H9 (cell line): ENCODE results near the gene SLC25A20. TPM values are rescaled to one million over a fixed set of nuclear protein-coding genes. Genes with fewer than 3 reads are reported as not detected.

Experiments used
- DNase-seq: peaks from one replicate; pipeline ENCODE4 v3.0.0-alpha.2; 2017
- H2AFZ ChIP-seq: one replicate; pipeline ENCODE4 v1.6.1; 2013; ENCODE audit warnings: mild to moderate bottlenecking, low read length, control low read depth, moderate library complexity
- H2AK5ac ChIP-seq: 2 replicates; pipeline ENCODE4 v1.6.1; 2013; ENCODE audit warnings: low read length, control low read depth, mixed read lengths; ENCODE audit not compliant: insufficient read length
- H2BK120ac ChIP-seq: one replicate; pipeline ENCODE4 v1.6.1; 2013; ENCODE audit warnings: low read depth, mild to moderate bottlenecking, low read length, control low read depth, inconsistent platforms; ENCODE audit not compliant: poor library complexity, severe bottlenecking
- H2BK12ac ChIP-seq: 2 replicates; pipeline ENCODE4 v1.6.1; 2013; ENCODE audit warnings: low read length, control low read depth, mixed read lengths, low read depth; ENCODE audit not compliant: insufficient read length
- H2BK15ac ChIP-seq: 2 replicates; pipeline ENCODE4 v1.6.1; 2013; ENCODE audit warnings: low read depth, low read length, control low read depth
- H2BK20ac ChIP-seq: one replicate; pipeline ENCODE4 v1.6.1; 2013; ENCODE audit warnings: low read depth, mild to moderate bottlenecking, low read length, control low read depth, inconsistent platforms; ENCODE audit not compliant: poor library complexity, severe bottlenecking
- H2BK5ac ChIP-seq: 2 replicates; pipeline ENCODE4 v1.6.1; 2013; ENCODE audit warnings: low read length, control low read depth, mixed read lengths; ENCODE audit not compliant: insufficient read length
- H3K14ac ChIP-seq: 2 replicates; pipeline ENCODE4 v1.6.1; 2013; ENCODE audit warnings: low read length, control low read depth; ENCODE audit not compliant: insufficient read depth
- H3K18ac ChIP-seq: 2 replicates; pipeline ENCODE4 v1.6.1; 2013; ENCODE audit warnings: low read depth, mild to moderate bottlenecking, mixed read lengths, low read length, control low read depth; ENCODE audit not compliant: insufficient read length
- H3K23ac ChIP-seq: 2 replicates; pipeline ENCODE4 v1.6.1; 2013; ENCODE audit warnings: low read length, control low read depth, mixed read lengths, low read depth; ENCODE audit not compliant: insufficient read length
- H3K23me2 ChIP-seq: 2 replicates; pipeline ENCODE4 v1.6.1; 2013; ENCODE audit warnings: low read depth, mild to moderate bottlenecking, mixed read lengths, low read length, control low read depth; ENCODE audit not compliant: insufficient read length, poor library complexity, severe bottlenecking
- H3K27ac ChIP-seq: 2 replicates; pipeline ENCODE4 v1.5.1; 2013; ENCODE audit warnings: low read length, control low read depth, mixed read lengths, low read depth; ENCODE audit not compliant: insufficient read length
- H3K27me3 ChIP-seq: 2 replicates; pipeline ENCODE4 v1.6.1; 2013; ENCODE audit warnings: low read length, control low read depth, inconsistent platforms; ENCODE audit not compliant: insufficient read depth
- H3K4ac ChIP-seq: 2 replicates; pipeline ENCODE4 v1.6.1; 2013; ENCODE audit warnings: low read depth, mild to moderate bottlenecking, control low read depth, inconsistent platforms, low read length, moderate library complexity
- H3K4me1 ChIP-seq: 2 replicates; pipeline ENCODE4 v1.6.1; 2013; ENCODE audit warnings: low read length, control low read depth, inconsistent platforms; ENCODE audit not compliant: insufficient read depth
- H3K4me2 ChIP-seq: 2 replicates; pipeline ENCODE4 v1.6.1; 2013; ENCODE audit warnings: low read length, control low read depth, mixed read lengths; ENCODE audit not compliant: insufficient read length, insufficient read depth
- H3K56ac ChIP-seq: 2 replicates; pipeline ENCODE4 v1.6.1; 2013; ENCODE audit warnings: low read depth, mild to moderate bottlenecking, mixed read lengths, low read length, control low read depth; ENCODE audit not compliant: insufficient read length
- H3K79me1 ChIP-seq: 2 replicates; pipeline ENCODE4 v1.6.1; 2013; ENCODE audit warnings: low read depth, mild to moderate bottlenecking, moderate library complexity, low read length, control low read depth, inconsistent platforms; ENCODE audit not compliant: insufficient read depth, poor library complexity, severe bottlenecking
- H3K79me2 ChIP-seq: 2 replicates; pipeline ENCODE4 v1.6.1; 2013; ENCODE audit warnings: low read length, control low read depth, inconsistent platforms; ENCODE audit not compliant: insufficient read depth
- H3K9ac ChIP-seq: 2 replicates; pipeline ENCODE4 v1.6.1; 2013; ENCODE audit warnings: low read length, control low read depth, mixed read lengths; ENCODE audit not compliant: insufficient read length; ENCODE audit errors: extremely low read depth
- H3K9me3 ChIP-seq: one replicate; pipeline ENCODE4 v1.6.1; 2013; ENCODE audit warnings: low read depth, low read length, inconsistent platforms; ENCODE audit not compliant: control insufficient read depth
- H3T11ph ChIP-seq: one replicate; pipeline ENCODE4 v1.6.1; 2013; ENCODE audit warnings: mild to moderate bottlenecking, low read length, control low read depth, inconsistent platforms
- H4K20me1 ChIP-seq: one replicate; pipeline ENCODE4 v1.6.1; 2013; ENCODE audit not compliant: control insufficient read depth, insufficient read length, insufficient read depth
- H4K5ac ChIP-seq: 2 replicates; pipeline ENCODE4 v1.6.1; 2013; ENCODE audit warnings: low read depth, mild to moderate bottlenecking, mixed read lengths, low read length, control low read depth; ENCODE audit not compliant: insufficient read length
- H4K8ac ChIP-seq: replicated peaks from 2 replicates; pipeline ENCODE4 v1.6.1; 2013; ENCODE audit warnings: low read length, control low read depth, mixed read lengths, low read depth; ENCODE audit not compliant: insufficient read length
- H4K91ac ChIP-seq: 2 replicates; pipeline ENCODE4 v1.6.1; 2013; ENCODE audit warnings: low read depth, mild to moderate bottlenecking, moderate library complexity, mixed read lengths, low read length, control low read depth; ENCODE audit not compliant: insufficient read length
- H3K27ac Mint-ChIP-seq, 3 experiments: 2 replicates in 2 of 3; 3 replicates in 1 of 3; pipeline ENCODE4 v1.8.0; 2020 to 2021; ENCODE audit warnings: mixed read lengths in 3 of 3, mild to moderate bottlenecking in 1 of 3, moderate library complexity in 1 of 3
- H3K27me3 Mint-ChIP-seq: 2 replicates; pipeline ENCODE4 v1.8.0; 2021; ENCODE audit warnings: low read depth, mild to moderate bottlenecking, moderate library complexity, mixed read lengths
- H3K36me3 Mint-ChIP-seq, 3 experiments: 2 replicates in 2 of 3; 3 replicates in 1 of 3; pipeline ENCODE4 v1.8.0; 2020 to 2021; ENCODE audit warnings: low read depth in 3 of 3, mixed read lengths in 3 of 3; ENCODE audit not compliant: insufficient read depth in 1 of 3
- H3K4me1 Mint-ChIP-seq, 2 experiments: 2 replicates each; pipeline ENCODE4 v1.8.0; 2020; ENCODE audit warnings: mixed read lengths in 2 of 2
- H3K4me3 Mint-ChIP-seq, 2 experiments: 2 replicates in 1 of 2; 3 replicates in 1 of 2; pipeline ENCODE4 v1.8.0; 2020 to 2021; ENCODE audit warnings: mild to moderate bottlenecking in 2 of 2, mixed read lengths in 2 of 2, moderate library complexity in 1 of 2
- H3K9me3 Mint-ChIP-seq, 2 experiments: 2 replicates in 1 of 2; 3 replicates in 1 of 2; pipeline ENCODE4 v1.8.0; 2020; ENCODE audit warnings: mild to moderate bottlenecking in 2 of 2, mixed read lengths in 2 of 2, moderate library complexity in 1 of 2
- WGBS: extraction: QIAGEN DNeasy Blood & Tissue Kit; methylation state at CpG from one replicate; pipeline ENCODE4 v1.1.7; 2013; ENCODE audit warnings: missing lambda C conversion rate, low lambda C conversion rate, mixed read lengths; ENCODE audit not compliant: insufficient read length; ENCODE audit errors: extremely low coverage; 5-methylcytosine and 5-hydroxymethylcytosine counted together
- total RNA-seq: library from RNA; stranded (reverse); gene quantifications from 2 replicates; pipeline ENCODE4 v1.2.1, GENCODE V29; 2021
- TF ChIP-seq, protein P1 (sequence below): fragments of 200-600 bp; sonication (generic); conservative IDR thresholded peaks from 3 replicates; pipeline ENCODE4 v1.8.0; 2021; ENCODE audit warnings: antibody characterized with exemption, mild to moderate bottlenecking

Gene SLC25A20
- total RNA-seq, 1 experiment from 2014 or later = 7.4 TPM

DNA sequence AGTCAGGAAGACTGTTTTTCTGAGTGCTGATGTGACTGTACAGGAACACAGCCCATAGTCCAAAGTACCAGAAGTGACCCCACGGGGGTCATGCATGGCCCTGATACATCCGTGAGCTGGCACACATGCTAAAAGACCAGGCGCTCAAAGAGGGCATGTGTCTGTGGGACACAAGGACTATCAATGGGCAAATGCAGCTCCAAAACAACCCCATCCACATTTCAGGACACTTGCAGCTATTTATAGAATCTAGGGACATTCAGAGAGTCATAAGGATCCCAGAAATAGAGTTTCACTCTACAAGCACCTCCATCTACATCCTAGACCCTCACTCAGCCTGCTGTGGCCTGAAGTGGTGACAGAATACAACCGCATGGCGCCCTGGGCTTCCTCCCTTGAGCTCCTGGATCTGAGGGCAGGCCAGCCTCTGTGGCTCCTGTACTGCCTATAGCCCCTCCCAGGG, 17.0 kb downstream of the SLC25A20 start:
- no peak overlapping the region for H2AFZ ChIP-seq
- Mint-ChIP-seq H3K27me3 (no peaks in the 10 kb centered on the region; the same call in 1 of the 2 replicates), H3K27ac (no peak overlapping the region), H3K36me3 (0 out of 7 replicates have a peak, but pooled peaks cover 0 to 2% (median 0%) of the 10 kb centered on the region in 3 experiments), H3K4me1 (no peaks in the 10 kb centered on the region), H3K4me3 (no peak overlapping the region), H3K9me3 (no peaks in the 10 kb centered on the region)
- H3T11ph ChIP-seq = no peak overlapping the region
- no peaks in the 10 kb centered on the region for H4K20me1 ChIP-seq
- no peak for DNase-seq
- H2BK120ac ChIP-seq = no peak overlapping the region
- H4K8ac ChIP-seq = no peak overlapping the region
- no peak overlapping the region for H3K4ac ChIP-seq
- no peak overlapping the region for H2BK20ac ChIP-seq
- H2AK5ac ChIP-seq = no peak overlapping the region
- no peaks in the 10 kb centered on the region for H3K23me2 ChIP-seq
- no peaks in the 10 kb centered on the region for H3K27me3 ChIP-seq
- H3K4me1 ChIP-seq = no peaks in the 10 kb centered on the region
- no peak overlapping the region for H3K14ac ChIP-seq
- no peak overlapping the region for H2BK12ac ChIP-seq
- no peak overlapping the region for H2BK5ac ChIP-seq
- H4K91ac ChIP-seq = no peak overlapping the region
- no peak overlapping the region for H3K27ac ChIP-seq
- no peaks in the 10 kb centered on the region for H3K79me2 ChIP-seq
- no peak overlapping the region for H3K4me2 ChIP-seq
- no peak overlapping the region for H2BK15ac ChIP-seq
- no peaks in the 10 kb centered on the region for H3K9me3 ChIP-seq
- H3K18ac ChIP-seq = no peak overlapping the region
- no peak overlapping the region for H3K23ac ChIP-seq
- no peak overlapping the region for H3K56ac ChIP-seq
- no CpG with 5 or more reads among the region's 5 CpGs for WGBS
- no peak overlapping the region for H4K5ac ChIP-seq
- no peaks in the 10 kb centered on the region for H3K79me1 ChIP-seq
- TF ChIP-seq, protein P1, sequence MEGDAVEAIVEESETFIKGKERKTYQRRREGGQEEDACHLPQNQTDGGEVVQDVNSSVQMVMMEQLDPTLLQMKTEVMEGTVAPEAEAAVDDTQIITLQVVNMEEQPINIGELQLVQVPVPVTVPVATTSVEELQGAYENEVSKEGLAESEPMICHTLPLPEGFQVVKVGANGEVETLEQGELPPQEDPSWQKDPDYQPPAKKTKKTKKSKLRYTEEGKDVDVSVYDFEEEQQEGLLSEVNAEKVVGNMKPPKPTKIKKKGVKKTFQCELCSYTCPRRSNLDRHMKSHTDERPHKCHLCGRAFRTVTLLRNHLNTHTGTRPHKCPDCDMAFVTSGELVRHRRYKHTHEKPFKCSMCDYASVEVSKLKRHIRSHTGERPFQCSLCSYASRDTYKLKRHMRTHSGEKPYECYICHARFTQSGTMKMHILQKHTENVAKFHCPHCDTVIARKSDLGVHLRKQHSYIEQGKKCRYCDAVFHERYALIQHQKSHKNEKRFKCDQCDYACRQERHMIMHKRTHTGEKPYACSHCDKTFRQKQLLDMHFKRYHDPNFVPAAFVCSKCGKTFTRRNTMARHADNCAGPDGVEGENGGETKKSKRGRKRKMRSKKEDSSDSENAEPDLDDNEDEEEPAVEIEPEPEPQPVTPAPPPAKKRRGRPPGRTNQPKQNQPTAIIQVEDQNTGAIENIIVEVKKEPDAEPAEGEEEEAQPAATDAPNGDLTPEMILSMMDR = no peak
- no peak overlapping the region for H3K9ac ChIP-seq
